NB4 (cell line): Measurements from ENCODE around the gene MAP2K6.

Experiments
- CTCF ChIP-seq: IDR thresholded peaks from one replicate; pipeline ENCODE4 v1.5.1; 2012; ENCODE audit warnings: low read depth, low read length
- MAX ChIP-seq: IDR thresholded peaks from 2 replicates; pipeline ENCODE4 v1.6.1; 2011; ENCODE audit warnings: low read depth, low read length
- POLR2A ChIP-seq: IDR thresholded peaks from 2 replicates; pipeline ENCODE4 v1.6.1; 2011; ENCODE audit warnings: mild to moderate bottlenecking; ENCODE audit not compliant: insufficient read length; ENCODE audit errors: extremely low read depth

DNA sequence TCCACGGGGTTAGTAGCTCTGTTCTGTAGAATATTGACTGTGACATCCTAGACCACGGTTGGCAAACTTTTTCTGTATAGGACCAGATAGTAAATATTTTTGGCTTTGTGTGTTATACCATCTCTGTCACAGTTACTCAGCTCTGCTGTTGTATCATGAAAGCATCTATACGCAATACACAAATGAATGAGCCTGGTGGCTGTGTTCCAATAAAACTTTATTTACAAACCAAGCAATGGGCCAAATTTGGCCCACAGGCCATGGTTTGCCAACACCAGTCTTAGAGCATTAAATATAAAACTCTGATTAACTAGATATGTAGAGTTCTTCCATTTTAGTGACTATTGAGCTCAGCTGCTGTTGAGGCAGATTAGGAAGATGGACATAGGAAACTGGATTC lies 132.7 kb downstream of the MAP2K6 start:
- TF ChIP-seq CTCF (no peak), POLR2A (no peak), MAX (no peak)
